HCT116 (cell line): ENCODE results near the gene DENND1A. TPM values are rescaled to one million over a fixed set of nuclear protein-coding genes. Genes with fewer than 3 reads are reported as not detected.

ENCODE experiments used
- ATAC-seq: fragments of 200-7000 bp; cut with Tn5 transposase; 2 replicates; pipeline ENCODE4 v1.9.1; 2020; ENCODE audit warnings: mild to moderate bottlenecking, moderate library complexity
- BruUV-seq: library from RNA; stranded (reverse); fragments of 400-500 nt; replicated peaks from 2 replicates; lab custom pipeline; 2021; lab: Mats Ljungman, UMichigan
- CTCF ChIA-PET: fragments of 300-600 bp; sonication (Branson Sonifier 250); formaldehyde crosslinking; loops from one replicate; lab custom pipeline; 2021; ENCODE audit warnings: antibody characterized with exemption; lab: Charles Lee
- POLR2A ChIA-PET: fragments of 300-600, 350-600 bp; sonication (Branson Sonifier 250); formaldehyde crosslinking; loops from one replicate; lab custom pipeline; 2021; ENCODE audit warnings: antibody characterized with exemption; lab: Charles Lee
- RAD21 ChIA-PET, 2 experiments: fragments of 300-600 bp; sonication (Branson Sonifier 250); formaldehyde crosslinking; loops; one replicate each; lab custom pipeline; 2023; ENCODE audit warnings: low total read pairs in 2 of 2; ENCODE audit not compliant: uncharacterized antibody in 2 of 2, unreplicated experiment in 2 of 2, low non-redundant PET in 1 of 2; lab: Charles Lee
- DNase-seq: peaks from one replicate; pipeline ENCODE4 v3.0.0-alpha.2; 2010; ENCODE audit warnings: low read depth, low spot score
- H2AFZ ChIP-seq: fragments of 200-600 bp; shearing (Covaris generic), sonication (generic); 2 replicates; pipeline ENCODE4 v1.6.1; 2017; ENCODE audit warnings: low read depth, mixed run types, mixed read lengths, antibody characterized with exemption, low read length; ENCODE audit not compliant: poor library complexity, severe bottlenecking
- H3K27ac ChIP-seq: 2 replicates; pipeline ENCODE4 v1.5.1; 2012; ENCODE audit warnings: low read depth, low read length
- H3K27me3 ChIP-seq: fragments of 200-600 bp; sonication (generic); 2 replicates; pipeline ENCODE4 v1.6.1; 2016; ENCODE audit warnings: mixed run types, low read length, mixed read lengths; ENCODE audit not compliant: insufficient read depth
- H3K36me3 ChIP-seq, 2 experiments: fragments of 200-500 bp in 1 of 2; fragments of 200-600 bp in 1 of 2; sonication (Bioruptor generic) in 1 of 2; sonication (generic) in 1 of 2; 2 replicates each; pipeline versions ENCODE4 v1.5.1 to v1.6.1; 2014 to 2016; ENCODE audit warnings: low read length in 2 of 2, inconsistent platforms in 1 of 2, mixed read lengths in 1 of 2, mixed run types in 1 of 2; ENCODE audit not compliant: insufficient read depth in 2 of 2, control insufficient read depth in 1 of 2
- H3K4me1 ChIP-seq, 2 experiments: fragments of 200-600 bp in 1 of 2; sonication (generic) in 1 of 2; 2 replicates each; pipeline versions ENCODE4 v1.5.1 to v1.6.1; 2012 to 2017; ENCODE audit warnings: low read length in 2 of 2, inconsistent platforms in 1 of 2, mild to moderate bottlenecking in 1 of 2, mixed read lengths in 1 of 2, mixed run types in 1 of 2, moderate library complexity in 1 of 2; ENCODE audit not compliant: insufficient read depth in 2 of 2, control insufficient read depth in 1 of 2
- H3K4me2 ChIP-seq: fragments of 200-600 bp; sonication (generic); 2 replicates; pipeline ENCODE4 v1.6.1; 2017; ENCODE audit warnings: mixed run types, low read length, mixed read lengths
- H3K4me3 ChIP-seq, 2 experiments: fragments of 200-600 bp in 1 of 2; sonication (generic) in 1 of 2; replicated peaks in 1 of 2; 2 replicates each; pipeline ENCODE4 v1.5.1; 2011 to 2016; ENCODE audit warnings: low read length in 2 of 2, control low read depth in 1 of 2, low read depth in 1 of 2, mild to moderate bottlenecking in 1 of 2, mixed read lengths in 1 of 2, mixed run types in 1 of 2
- H3K79me2 ChIP-seq: fragments of 200-600 bp; sonication (generic); 2 replicates; pipeline ENCODE4 v1.6.1; 2017; ENCODE audit warnings: mild to moderate bottlenecking, mixed run types, low read length, moderate library complexity, mixed read lengths; ENCODE audit not compliant: insufficient read depth
- H3K9ac ChIP-seq: fragments of 200-600 bp; sonication (generic); 2 replicates; pipeline ENCODE4 v1.6.1; 2016; ENCODE audit warnings: low read length, mixed read lengths
- H3K9me2 ChIP-seq: fragments of 200-600 bp; sonication (generic), shearing (Covaris generic); 2 replicates; pipeline ENCODE4 v1.6.1; 2017; ENCODE audit warnings: mixed run types, mild to moderate bottlenecking, moderate library complexity; ENCODE audit not compliant: insufficient read depth
- H3K9me3 ChIP-seq, 2 experiments: fragments of 200-500 bp in 1 of 2; fragments of 200-600 bp in 1 of 2; sonication (Bioruptor generic) in 1 of 2; sonication (generic) in 1 of 2; 2 replicates each; pipeline ENCODE4 v1.6.1; 2014 to 2017; ENCODE audit warnings: low read length in 2 of 2, mixed read lengths in 2 of 2, inconsistent platforms in 1 of 2, low read depth in 1 of 2, mild to moderate bottlenecking in 1 of 2, mixed run types in 1 of 2, moderate library complexity in 1 of 2; ENCODE audit not compliant: control insufficient read depth in 1 of 2, insufficient read depth in 1 of 2
- H4K20me1 ChIP-seq: fragments of 200-600 bp; sonication (generic), shearing (Covaris generic); 2 replicates; pipeline ENCODE4 v1.6.1; 2017; ENCODE audit warnings: mixed run types, mild to moderate bottlenecking, moderate library complexity; ENCODE audit not compliant: insufficient read depth
- CBX3 ChIP-seq: IDR thresholded peaks from 2 replicates; pipeline ENCODE4 v1.6.1; 2012; ENCODE audit warnings: low read depth
- CEBPB ChIP-seq: IDR thresholded peaks from 2 replicates; pipeline ENCODE4 v1.6.1; 2012; ENCODE audit warnings: low read depth
- CTCF ChIP-seq, 3 experiments: fragments of 200-600 bp in 1 of 3; sonication (generic) in 1 of 3; IDR thresholded peaks in 2 of 3; conservative IDR thresholded peaks in 1 of 3; 2 replicates each; pipeline ENCODE4 v1.5.1; 2012 to 2017; ENCODE audit warnings: low read depth in 2 of 3, low read length in 2 of 3, antibody characterized with exemption in 1 of 3, borderline replicate concordance in 1 of 3, control low read depth in 1 of 3, mild to moderate bottlenecking in 1 of 3, mixed read lengths in 1 of 3, mixed run types in 1 of 3, moderate library complexity in 1 of 3; ENCODE audit not compliant: insufficient read depth in 1 of 3
- EGR1 ChIP-seq: IDR thresholded peaks from 2 replicates; pipeline ENCODE4 v1.6.1; 2012; ENCODE audit warnings: low read depth
- EZH2 ChIP-seq: fragments of 200-600 bp; sonication (generic); IDR thresholded peaks from 2 replicates; pipeline ENCODE4 v1.6.1; 2017; ENCODE audit warnings: antibody characterized with exemption, mixed run types
- EZH2phosphoT487 ChIP-seq: fragments of 200-600 bp; IDR thresholded peaks from 2 replicates; pipeline ENCODE4 v1.6.1; 2018; ENCODE audit warnings: antibody characterized with exemption, borderline replicate concordance
- JUND ChIP-seq: IDR thresholded peaks from 2 replicates; pipeline ENCODE4 v1.6.1; 2012
- MAX ChIP-seq: IDR thresholded peaks from 2 replicates; pipeline ENCODE4 v1.6.1; 2012
- POLR2A ChIP-seq: IDR thresholded peaks from 2 replicates; pipeline ENCODE4 v1.7.0; 2011; ENCODE audit warnings: borderline replicate concordance; ENCODE audit not compliant: insufficient read depth, insufficient read length; ENCODE audit errors: extremely low read depth
- POLR2AphosphoS5 ChIP-seq: IDR thresholded peaks from 2 replicates; pipeline ENCODE4 v1.6.1; 2011; ENCODE audit warnings: mild to moderate bottlenecking, low read depth, low read length, moderate library complexity
- RAD21 ChIP-seq: IDR thresholded peaks from 2 replicates; pipeline ENCODE4 v1.6.1; 2012; ENCODE audit warnings: low read depth, mild to moderate bottlenecking
- SIN3A ChIP-seq: IDR thresholded peaks from 2 replicates; pipeline ENCODE4 v1.6.1; 2012; ENCODE audit warnings: low read depth
- SP1 ChIP-seq: IDR thresholded peaks from 2 replicates; pipeline ENCODE4 v1.6.1; 2012; ENCODE audit warnings: low read depth
- YY1 ChIP-seq: IDR thresholded peaks from 2 replicates; pipeline ENCODE4 v1.6.1; 2011; ENCODE audit warnings: low read length, low read depth, moderate library complexity, mild to moderate bottlenecking; ENCODE audit not compliant: insufficient replicate concordance; ENCODE audit errors: extremely low read depth
- ZBTB33 ChIP-seq: IDR thresholded peaks from 2 replicates; pipeline ENCODE4 v1.6.1; 2011; ENCODE audit warnings: mild to moderate bottlenecking, low read length, moderate library complexity; ENCODE audit not compliant: insufficient replicate concordance; ENCODE audit errors: extremely low read depth
- ZFX ChIP-seq: fragments of 450-650 bp; IDR thresholded peaks from 2 replicates; pipeline ENCODE4 v1.6.1; 2017
- ZNF274 ChIP-seq: fragments of 200-500 bp; sonication (Bioruptor generic); IDR thresholded peaks from 2 replicates; pipeline ENCODE4 v1.6.1; 2014; ENCODE audit warnings: mild to moderate bottlenecking, low read depth, low read length, inconsistent platforms
- intact Hi-C: fragments of 100-400 bp; cut with micrococcal nuclease; formaldehyde crosslinking; loops from 2 replicates; pipeline ENCODE4 v1.10.0; 2022
- total RNA-seq: library from RNA; stranded (reverse); gene quantifications from one replicate; pipeline ENCODE4 v1.2.1, GENCODE V29; 2021; ENCODE audit not compliant: unreplicated experiment

The DENND1A gene
- total RNA-seq, 1 experiment from 2014 or later, result 33.0 TPM

GRCh38 chr9:123658792-123659191 is 271.1 kb downstream of the DENND1A start:
- Histone ChIP-seq H3K4me3 (no peak overlapping the region), H3K9ac (no peak overlapping the region), H3K27ac (no peak overlapping the region), H3K9me3 (no peaks in the 10 kb centered on the region), H3K4me1 (no peaks in the 10 kb centered on the region), H3K79me2 (no peaks in the 10 kb centered on the region), H2AFZ (no peak overlapping the region), H4K20me1 (no peaks in the 10 kb centered on the region), H3K4me2 (no peak overlapping the region), H3K36me3 (0 out of 4 replicates have a peak, but pooled peaks cover 0 to 5% of the 10 kb centered on the region in 2 experiments), H3K27me3 (no peaks in the 10 kb centered on the region), H3K9me2 (no peaks in the 10 kb centered on the region)
- DNase-seq (no peak), ATAC-seq (no peak)
- ChIA-PET RAD21 (no interaction called here), POLR2A (no interaction called here), CTCF (no interaction called here)
- no TSS peak for BruUV-seq
- TF ChIP-seq CBX3, result no peak
- TF ChIP-seq ZBTB33, result no peak
- TF ChIP-seq SIN3A, result no peak
- no peak for TF ChIP-seq EZH2
- no peak for TF ChIP-seq ZNF274
- intact Hi-C loops, result no loop called here

GRCh38 chr9:123657941-123658340 is 272.0 kb downstream of the DENND1A start:
- no peak for ATAC-seq
- intact Hi-C loops, result no loop called here
- TF ChIP-seq POLR2AphosphoS5, result no peak
- no peak for TF ChIP-seq POLR2A
- no peak for TF ChIP-seq YY1
- no peak for TF ChIP-seq EGR1
- no peak for TF ChIP-seq ZFX
- TF ChIP-seq MAX, result no peak
- no peak for TF ChIP-seq RAD21
- TF ChIP-seq CEBPB, result no peak
- TF ChIP-seq ZNF274, result no peak
- no peak for TF ChIP-seq EZH2phosphoT487
- no peak for TF ChIP-seq JUND
- TF ChIP-seq CTCF (IDR thresholded peaks at IDR 0.05 in 2 of 3, conservative IDR thresholded peaks at IDR 0.05 in 1 of 3; ENCODE audit: borderline replicate concordance in 1 of 3, insufficient read depth in 1 of 3, low read depth in 2 of 3, low read length in 2 of 3), result no peak
- no peak for TF ChIP-seq CBX3
- TF ChIP-seq SP1, result no peak

More at GRCh38 chr9:123657941-123658340, 272.0 kb downstream of the DENND1A start:
- Histone ChIP-seq H3K9ac (no peak overlapping the region), H3K36me3 (0 out of 4 replicates have a peak, but pooled peaks cover 0 to 5% of the 10 kb centered on the region in 2 experiments), H3K4me2 (no peak overlapping the region), H3K4me3 (no peak overlapping the region), H4K20me1 (no peaks in the 10 kb centered on the region), H3K27ac (no peak overlapping the region), H2AFZ (no peak overlapping the region), H3K9me3 (no peaks in the 10 kb centered on the region), H3K4me1 (no peaks in the 10 kb centered on the region), H3K79me2 (no peaks in the 10 kb centered on the region), H3K9me2 (no peaks in the 10 kb centered on the region), H3K27me3 (no peaks in the 10 kb centered on the region)
- RAD21 ChIA-PET, result no interaction called here
- no TSS peak for BruUV-seq
- POLR2A ChIA-PET, result no interaction called here
- DNase-seq, result no peak
- CTCF ChIA-PET, result no interaction called here
